Stimulated activated CD4-positive, alpha-beta T cell treated with anti-CD3 and anti-CD28 coated beads, Interleukin-15, amount 100 ng/mL, for 24 hours (primary cell): ENCODE measurements around the gene SLC12A7.
"Not testable (repeated sequence)": the region's sequence is repeated elsewhere in the genome, so short reads cannot be mapped to it uniquely, and the experiment has no call there.

Source experiments
- DNase-seq: peaks from one replicate; pipeline ENCODE4 v3.0.0-alpha.2; 2020

SLC12A7 gene

DNA sequence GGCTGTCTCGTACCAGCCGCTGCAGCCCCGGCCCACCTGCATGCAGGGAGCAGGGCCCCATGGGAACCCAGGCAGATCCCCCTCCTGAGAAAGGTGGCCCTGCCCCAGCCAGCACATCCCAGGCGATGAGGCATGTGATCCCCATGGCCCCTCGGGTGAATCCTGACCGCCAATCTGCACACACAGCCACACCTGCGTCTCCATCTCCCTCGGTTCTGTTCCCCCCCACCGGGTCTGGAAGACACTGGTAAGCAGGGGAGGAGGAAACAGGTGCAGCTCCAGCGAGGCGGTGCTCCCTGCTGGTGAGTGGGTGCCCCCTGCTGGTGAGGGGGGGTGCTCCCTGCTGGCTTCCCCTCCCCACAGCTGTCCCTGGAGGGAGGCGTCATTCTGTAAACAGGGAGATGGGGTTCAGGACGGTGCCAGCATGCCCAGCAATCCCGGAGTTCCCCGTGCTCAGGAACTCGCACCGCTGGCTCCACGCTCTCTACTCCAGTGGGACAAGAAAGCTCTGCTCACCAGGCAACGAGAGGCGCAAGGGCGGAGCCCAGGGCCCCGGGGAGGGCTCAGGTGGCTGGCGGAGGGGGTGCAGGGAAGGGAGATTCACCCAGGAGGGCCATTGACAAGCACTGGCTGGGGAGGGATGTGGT, 28.4 kb upstream of the SLC12A7 start:
- peak; percentile 86 for DNase-seq

DNA sequence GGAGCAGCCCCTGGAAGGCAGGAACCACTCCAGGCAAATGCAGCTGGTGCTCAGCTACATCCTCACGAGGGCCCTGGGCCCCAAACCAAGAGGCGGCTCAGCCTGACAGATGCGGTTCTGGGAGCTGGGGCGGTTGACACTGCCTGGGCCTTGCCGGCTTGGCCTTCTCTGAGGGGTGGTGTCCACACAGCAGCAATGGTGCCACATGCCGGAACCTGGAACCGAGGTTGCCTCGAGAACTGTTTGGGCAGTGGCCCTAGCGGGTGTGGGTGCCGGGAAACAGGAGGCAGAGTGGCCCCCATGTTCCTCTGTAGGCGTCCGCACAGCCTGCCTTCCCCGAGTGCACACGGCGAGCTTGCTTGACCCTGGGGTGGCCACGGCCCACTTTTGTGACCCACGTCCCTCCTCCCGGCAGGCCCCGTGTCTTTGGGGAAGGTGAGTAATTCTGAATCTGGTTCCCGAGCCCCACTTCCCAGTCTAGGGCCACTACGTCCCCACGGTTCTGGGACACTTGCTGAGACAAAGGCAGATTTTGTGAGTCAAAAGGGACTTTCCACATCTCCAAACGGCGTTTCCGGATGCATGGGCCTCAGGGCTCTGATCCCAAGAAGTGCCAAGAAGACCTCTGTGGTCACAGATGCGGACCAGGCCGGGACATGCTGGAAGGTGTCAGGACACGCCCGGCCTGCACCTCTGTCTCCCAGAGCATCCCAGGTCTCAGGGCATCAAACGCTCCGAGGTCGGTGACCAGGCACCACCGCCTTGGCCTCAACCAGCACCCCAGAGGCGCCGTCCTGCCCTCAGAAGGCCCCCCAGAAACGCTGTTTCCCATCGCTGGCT, 27.7 kb upstream of the SLC12A7 start:
- no peak for DNase-seq

DNA sequence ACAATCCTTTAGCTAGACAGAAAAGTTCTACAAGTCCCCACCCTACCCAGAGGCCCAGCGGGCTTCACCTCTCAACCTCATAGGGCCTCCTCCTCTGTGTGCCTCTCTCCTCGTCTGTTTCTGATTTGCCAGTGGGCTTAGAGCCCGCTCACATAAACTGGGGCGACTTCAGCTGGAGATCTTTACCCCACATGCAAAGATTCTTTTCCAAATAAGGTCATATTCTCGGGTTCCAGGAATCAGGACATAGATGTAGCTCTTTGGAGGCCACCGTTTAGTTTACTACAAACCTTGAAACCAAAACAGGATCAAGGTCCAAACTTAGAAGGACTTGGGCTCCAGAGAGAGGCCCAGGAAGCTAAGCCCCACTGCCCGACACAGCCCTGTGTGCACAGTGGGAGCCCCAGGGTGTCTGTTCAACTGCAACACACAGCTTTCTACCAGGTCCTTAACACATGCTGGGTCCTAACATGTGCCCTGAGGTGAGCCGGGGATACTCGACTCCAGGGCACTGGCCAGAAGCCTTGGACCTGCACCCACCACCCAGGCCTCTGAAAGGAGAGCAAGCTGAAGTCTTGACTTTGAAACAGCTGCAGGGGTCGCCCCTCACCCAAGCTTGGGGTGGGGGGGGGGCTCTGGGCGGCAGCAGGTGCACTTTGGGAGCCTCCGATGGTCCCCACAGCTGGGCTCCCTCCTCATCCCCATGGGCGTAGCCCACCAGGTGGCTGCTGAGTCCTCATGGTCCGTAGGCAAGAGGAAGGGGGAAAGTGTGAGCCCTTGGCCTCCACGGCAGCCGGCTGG, 26.8 kb upstream of the SLC12A7 start:
- DNase-seq, result no peak

DNA sequence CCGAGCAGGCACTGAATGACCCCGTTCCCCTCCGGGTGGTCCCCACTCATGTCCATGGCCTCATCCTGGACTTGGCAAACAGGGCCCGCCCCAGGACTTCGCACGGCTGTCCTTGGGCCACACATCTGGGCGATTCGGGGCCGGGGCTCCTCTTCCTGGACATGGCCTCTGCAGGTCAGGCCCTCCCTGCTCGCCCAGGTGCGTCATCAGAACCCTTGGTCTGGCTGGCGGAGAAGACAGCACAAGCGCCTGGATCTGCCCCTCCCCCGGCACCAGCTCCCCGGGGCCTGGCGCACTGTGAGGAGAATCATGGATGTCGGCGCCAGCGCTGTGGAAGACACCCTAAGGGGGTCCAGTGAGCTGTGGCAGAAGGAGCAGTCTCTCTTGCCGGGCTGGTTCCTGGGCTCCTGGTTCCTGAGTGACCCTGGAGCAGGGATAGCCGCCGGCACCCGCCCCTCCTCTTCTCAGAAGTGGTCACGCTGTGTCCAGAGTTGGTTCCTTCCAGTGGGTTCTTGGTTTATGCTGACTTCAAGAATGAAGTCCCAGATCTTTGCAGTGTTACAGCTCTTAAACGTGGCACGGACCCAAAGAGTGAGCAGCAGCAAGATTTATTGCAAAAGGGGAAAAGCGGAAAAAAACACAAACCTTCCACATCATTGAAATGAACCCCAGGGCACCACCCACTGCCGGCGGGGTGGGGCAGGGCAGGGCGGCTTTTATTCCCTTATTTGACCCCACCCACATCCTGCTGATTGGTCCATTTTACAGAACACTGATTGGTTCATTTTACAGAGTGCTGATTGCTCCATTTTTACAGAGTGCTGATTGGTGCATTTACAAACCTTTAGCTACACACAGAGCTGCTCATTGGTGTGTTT, 25.9 kb upstream of the SLC12A7 start:
- no peak for DNase-seq

DNA sequence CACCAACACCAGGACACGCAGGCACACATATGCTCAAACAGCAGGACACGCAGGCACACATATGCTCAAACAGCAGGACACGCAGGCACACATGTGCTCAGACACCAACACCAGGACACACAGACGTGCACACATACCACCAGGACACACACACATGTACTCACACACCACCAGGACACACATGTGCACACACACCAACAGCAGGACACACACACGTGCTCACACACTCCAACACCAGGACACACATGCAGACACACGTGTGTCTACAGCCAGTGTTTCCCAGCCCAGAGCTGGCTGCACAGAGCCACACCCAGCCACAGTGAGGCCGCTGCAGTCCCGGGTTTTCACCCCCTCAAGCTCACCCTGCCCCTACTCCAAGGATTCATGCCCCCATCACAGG, 25.0 kb upstream of the SLC12A7 start:
- no peak for DNase-seq

DNA sequence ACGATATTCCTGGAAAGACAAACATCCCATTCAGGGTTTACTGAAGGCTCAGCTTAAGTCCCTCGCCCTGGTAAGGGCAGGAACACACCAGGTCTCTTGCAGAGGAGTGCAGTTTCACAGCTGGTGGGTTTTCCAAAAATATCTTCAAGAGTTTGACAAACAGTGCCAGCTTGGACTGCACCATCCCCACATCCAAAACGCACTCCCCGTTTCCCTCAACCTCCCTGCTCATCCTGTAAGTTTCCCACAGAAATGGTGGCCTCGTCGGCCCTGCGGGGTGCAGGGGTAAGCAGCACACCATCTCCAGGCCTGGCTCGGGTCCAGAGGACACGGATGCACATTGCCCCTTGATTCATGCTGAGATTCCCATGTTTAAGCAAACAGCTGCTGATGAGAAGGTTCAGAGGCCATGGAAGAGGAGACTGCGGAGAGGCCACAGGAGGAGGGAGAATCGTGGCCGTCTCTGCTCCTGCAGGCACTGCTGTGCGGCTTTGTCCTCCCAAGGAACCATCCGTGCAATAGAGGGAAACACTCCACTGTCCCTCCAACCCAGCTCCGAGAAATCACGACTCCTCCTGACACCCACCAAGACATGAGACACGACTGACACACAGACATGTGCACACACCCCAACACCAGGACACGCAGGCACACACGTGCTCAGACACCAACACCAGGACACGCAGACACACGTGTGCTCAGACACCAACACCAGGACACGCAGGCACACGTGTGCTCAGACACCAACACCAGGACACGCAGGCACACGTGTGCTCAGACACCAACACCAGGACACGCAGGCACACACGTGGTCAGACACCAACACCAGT, 24.0 kb upstream of the SLC12A7 start:
- no peak for DNase-seq

DNA sequence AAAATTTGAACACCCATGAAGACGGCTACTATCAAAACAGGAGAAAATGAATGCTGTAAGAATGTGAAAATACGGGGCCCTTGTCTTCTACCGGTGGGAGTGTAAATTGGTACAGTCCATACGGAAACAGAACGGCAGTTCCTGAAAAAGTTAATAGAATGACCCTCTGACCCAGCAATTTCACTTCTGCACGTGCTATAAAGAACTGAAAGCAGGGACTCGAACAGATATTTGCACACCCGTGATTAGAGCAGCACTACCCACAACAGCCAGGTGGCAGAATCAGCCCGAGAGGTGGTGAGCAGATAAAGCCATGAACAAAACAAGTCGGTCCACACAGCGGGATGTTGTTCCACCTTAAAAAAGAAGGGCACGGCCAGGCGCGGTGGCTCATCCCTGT, 22.6 kb upstream of the SLC12A7 start:
- DNase-seq, result no peak

DNA sequence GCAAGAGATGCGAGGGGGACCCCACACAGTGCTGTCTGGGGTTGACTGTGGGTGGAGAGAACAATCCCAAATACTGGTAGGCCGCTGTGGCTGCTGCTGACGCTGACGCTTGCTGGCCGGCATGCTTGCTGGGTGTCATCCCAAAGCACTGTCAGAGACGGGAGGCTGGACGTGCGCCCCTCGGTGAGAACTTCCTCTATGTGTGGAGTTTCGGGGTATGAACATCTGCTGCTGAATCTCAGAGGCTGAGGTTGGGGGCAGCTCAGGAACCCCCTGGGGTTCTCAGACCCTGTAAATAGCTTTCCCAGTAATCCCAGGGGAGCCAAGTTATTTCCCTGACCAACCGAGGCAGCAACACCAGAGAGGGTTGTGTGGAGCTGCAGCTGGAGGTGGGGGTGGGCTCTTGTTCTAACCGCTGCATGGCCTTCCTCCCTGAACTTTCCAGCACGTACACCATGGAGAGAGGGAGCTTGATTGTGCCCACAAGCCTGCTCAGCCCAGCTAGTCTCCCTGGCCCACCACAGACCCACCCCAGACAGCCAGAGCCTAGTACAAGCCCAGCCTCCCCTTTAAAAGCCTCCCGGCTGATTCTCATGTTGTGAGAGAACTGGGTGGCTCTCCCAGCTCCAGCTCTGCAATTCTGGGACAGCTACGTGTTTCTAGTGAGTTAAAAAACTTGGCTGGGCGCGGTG, 21.8 kb upstream of the SLC12A7 start:
- DNase-seq, result no peak

DNA sequence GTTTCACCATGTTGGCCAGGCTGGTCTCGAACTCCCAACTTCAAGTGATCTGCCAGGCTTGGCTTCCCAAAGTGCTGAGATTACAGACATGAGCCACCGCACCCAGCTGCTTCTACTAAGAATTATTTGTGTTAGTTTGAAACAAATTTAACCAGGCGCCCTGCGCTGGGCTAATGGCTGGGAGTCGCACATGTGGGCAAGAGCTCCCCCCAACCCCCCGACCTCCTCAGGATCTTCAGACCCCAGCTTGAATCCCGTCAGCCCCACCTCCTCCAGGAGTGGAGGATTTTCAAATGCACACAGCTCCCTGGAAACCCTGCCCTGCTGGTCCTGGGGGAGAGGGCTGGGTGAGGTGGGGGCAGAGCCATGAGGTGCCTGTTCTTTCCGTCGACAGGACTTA, 21.2 kb upstream of the SLC12A7 start:
- DNase-seq, result no peak

DNA sequence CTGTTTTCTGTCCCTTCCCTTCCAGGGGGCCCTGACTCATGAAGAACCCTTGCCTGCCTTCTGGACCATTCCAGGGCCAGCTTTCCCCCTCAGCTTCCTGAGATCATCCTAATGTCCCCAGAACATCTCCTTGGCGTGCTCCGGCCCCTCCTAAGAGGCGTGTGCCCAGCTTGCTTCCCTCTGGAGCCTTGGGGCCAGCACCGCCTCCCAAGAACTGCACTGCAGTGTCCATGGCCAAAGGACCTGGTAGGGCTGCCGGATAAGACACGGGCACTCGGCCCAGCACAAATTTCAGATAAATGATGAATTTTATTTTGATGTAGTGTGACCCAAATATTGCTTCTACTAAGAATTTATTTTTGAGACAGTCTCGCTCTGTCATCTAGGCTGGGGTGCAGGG, 20.7 kb upstream of the SLC12A7 start:
- DNase-seq, result no peak

DNA sequence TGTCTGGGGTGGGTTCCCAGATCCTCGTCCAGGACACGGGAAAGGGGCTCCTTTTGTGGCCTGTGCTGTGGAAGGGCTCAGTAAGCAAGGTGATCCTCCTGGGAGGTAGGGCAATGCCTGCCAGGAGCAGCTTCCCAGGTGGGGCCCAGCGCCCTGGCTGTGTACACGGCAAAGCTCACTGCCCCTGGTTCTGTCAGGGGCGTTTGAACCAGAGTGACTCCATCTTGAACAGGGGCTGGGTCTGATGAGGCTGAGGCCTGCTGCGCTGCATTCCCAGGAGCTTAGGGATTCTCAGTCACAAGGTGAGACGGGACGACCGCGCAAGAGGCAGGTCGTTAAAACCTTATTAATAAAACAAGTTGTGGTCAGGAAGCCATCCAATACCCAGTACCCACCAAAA, 19.9 kb upstream of the SLC12A7 start:
- no peak for DNase-seq

DNA sequence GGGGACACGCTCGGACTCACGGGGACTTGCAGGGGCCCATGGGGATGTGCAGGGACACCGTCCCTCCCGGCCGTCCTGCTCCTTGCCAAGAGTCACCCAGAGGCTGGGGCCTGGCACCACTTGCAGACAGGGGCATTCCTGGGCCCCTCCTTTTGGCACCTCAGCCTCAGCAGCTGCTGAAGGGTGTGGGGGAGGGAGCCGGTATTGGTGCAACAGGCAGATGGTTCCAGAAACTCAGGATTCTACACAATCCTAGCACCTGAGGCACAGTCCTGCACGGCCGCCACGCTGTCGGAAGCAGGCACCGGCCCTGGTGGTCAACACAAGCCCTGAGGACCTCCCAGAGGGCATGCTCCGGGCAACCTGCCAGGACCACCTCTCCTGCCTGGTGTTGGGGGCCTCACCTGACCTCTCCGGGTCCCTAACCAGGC, 19.3 kb upstream of the SLC12A7 start:
- DNase-seq, result no peak

DNA sequence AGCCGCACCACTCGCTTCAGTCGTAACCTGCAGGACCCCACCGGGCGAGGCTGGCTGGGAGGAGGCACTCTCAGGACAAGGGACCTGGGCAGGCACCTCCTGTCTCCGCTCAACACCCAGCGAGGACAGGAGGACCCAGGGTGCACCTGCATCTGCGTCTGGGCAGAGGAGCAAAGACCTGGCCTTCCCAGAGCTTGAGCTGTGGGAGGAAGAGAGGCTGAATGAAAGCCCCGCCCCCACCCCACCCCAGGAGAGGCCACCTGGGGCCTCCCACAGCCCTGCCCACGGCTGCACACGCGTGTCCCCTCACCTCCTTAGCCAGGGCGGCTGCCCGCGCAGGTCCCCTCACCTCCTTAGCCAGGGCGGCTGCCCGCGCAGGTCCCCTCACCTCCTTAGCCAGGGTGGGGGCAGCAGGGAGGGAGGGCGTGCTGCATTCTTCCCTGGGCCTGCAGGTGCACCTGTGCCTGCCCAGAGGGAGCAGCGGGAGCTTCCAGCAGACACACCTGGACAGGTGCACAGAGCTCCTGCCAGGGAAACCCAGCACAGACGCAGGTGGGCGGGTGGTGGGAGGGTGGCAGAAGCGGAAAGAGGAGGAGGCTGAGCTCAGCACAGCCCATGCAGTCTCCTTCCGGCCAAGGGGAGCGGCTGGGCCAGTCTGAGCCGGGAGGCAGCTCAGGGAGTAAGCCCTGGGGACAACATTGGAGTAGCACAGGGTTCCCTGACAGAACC, 18.5 kb upstream of the SLC12A7 start:
- no peak for DNase-seq

DNA sequence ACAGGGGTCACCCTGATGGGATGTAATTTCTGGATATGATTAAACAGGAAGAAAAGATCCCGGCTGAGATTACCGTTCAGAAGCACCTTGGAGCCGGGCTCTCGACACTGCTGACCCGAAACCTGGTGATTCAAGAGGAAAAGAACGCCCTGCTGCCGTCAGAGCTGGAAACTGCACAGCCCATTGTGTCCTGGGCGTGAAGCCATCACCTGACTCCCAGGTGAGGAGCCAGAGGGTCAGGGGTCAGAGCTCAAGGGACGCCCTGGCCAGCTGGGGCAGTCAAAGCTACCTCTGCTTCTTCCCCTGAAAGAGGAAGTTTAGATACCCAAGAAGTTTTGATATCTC, 17.8 kb upstream of the SLC12A7 start:
- DNase-seq, result no peak

DNA sequence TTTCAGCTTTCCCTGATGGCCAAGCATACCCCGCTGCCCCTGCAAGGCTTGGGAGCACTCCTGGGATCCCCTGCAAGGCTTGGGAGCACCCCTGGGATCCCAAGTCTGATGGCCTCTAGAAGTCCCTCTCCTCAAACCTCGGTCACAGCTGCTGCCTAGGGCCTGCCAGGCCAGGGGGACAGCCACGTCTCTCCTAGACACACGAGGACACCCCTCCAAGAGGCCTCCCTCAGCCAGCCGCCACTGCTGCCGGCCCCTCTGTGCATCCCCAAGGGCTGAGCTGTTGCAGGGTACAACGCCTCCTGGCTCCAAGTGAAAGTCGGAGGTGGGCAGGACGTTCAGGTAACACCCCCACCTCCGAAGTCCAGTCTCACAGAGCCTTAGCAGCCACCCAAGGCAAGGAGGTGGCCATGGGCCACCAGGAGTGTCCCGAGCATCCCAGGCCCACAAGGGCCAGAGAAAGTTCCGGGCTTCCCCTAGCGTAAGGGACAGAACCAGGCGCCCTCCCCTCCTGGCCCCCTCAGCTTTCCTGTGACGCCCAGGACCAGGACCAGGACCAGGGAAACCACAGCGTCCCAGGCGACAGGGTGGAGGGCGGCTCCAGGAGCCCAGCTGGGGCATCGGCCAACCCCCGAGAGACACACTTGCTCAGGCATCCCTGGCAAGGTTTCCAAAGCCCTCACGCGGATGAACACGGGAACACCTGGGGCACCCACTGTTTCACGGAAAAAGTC, 17.3 kb upstream of the SLC12A7 start:
- DNase-seq, result no peak

DNA sequence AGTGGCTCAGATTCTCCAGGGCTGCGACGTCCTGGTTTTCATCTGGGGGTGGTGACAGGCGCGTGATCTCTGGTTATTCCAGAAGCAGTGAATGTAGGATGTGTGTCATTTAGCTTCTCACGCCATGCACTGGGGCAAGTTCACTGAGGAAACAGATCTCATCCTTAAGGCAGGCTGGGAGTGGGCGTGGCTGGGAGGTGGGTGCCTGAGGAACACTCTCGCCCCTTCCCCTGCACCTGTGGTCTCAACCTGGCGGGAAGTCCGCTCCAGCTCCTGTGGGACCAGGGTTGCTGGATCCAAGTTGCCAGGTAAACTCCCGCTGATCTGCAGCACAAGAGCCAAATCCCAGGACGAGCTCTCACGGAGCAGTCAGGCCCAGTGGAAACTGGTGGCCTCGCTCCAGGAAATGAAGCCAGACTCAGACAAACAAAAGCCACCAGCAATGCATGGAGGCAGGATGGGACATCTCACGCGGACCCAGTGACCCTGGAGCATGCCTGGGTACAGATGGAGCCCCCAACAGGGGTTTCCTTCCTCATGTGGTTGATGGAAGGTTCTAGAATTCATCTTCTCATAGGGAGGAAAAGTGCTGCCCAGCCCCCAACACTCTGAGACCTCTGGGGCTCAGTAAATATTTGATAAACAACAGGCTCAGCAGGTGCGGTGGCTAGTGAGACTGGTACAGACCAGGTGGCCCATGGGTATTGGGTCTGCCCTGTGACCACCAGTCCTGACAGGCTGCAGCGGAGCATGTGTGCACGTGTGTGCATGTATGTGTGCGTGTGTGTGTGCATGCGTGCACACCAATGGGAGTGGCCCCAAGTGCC, 16.3 kb upstream of the SLC12A7 start:
- DNase-seq, result no peak

DNA sequence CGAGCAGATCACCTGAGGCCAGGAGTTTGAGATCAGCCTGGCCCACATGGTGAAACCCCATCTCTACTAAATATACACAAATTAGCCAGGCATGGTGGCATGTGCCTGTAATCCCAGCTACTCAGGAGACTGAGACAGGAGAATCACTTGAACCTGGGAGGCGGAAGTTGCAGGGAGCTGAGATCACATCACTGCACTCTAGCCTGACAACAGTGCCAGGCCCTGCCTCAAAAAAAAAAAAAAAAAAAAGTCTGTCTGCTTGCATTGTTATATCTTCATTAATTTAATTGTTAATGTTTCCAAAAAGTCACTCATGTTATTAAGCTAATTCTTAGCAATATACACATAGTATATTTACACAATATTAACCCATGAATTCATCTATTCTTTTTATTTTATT, 13.8 kb upstream of the SLC12A7 start:
- not testable (repeated sequence) for DNase-seq

DNA sequence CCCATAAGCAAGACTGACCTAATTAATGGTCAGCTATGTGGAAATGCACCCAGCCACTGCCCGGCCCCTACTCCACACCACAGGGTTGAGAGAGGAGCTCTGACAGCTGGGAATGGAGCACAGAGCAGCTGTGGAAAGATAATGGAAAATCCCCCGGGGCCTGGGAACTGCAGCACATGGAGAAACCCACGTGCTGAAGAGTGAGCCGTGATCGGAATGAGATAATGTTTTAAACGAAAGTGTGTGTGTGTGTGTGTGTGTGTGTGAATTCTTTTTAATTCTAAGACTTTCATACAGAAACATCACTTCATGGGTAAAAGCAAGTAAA, 13.1 kb upstream of the SLC12A7 start:
- DNase-seq, result no peak
